Medulla oblongata (tissue), 1 donor: ENCODE results near the gene CLASP1.

Experiments used
- DNase-seq: peaks from one replicate; pipeline ENCODE4 v3.0.0-alpha.2; 2015; ENCODE audit errors: extremely low spot score

The CLASP1 gene

GRCh38 chr2:121287956-121288355 is 361.3 kb downstream of the CLASP1 start:
- DNase-seq, result no peak
